ENCODE measurements around the gene LIPJ. TPM values are rescaled to one million over a fixed set of nuclear protein-coding genes. Genes with fewer than 3 reads are reported as not detected.

Gene LIPJ
- total RNA-seq, 1 donor: 0.09 TPM

DNA sequence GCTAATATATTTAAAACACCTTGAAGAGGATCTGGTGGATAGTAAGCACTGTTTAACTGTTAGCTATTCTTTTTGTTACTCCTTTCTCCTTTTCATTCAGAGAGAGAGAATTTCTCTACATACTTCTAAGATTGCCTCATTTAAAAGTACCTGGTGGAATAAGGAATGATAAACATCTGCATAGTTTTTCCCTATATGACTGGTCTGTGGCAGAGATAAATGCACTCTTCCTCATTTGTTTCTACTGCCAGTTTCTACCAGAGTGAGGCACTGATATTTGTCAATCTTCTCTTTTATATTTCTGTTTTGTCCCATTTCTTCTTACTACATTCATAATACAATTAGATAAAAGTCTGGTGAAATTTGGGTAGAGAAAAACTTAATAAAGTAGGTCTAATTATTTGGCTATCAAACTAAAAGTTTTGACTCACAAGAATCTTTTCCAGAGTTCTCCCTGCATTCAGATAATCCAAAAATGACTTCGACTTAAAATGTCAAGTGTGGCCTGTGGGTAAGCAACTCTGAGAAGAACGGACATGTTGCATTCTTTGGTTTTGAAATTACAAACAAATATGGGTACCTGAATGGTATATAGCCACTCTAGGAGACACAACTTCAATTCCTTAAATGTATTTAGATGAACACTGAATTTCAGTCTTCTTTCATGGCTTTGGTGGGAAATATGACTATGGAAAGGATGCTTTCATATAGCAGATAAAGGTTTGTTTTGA, 42.3 kb upstream of the LIPJ start:
- no peak overlapping the region for H3K4me3 ChIP-seq (ENCODE audit: low read depth, low read length)
- DNase-seq (ENCODE audit: low read depth): no peak
- TF ChIP-seq, protein P1, sequence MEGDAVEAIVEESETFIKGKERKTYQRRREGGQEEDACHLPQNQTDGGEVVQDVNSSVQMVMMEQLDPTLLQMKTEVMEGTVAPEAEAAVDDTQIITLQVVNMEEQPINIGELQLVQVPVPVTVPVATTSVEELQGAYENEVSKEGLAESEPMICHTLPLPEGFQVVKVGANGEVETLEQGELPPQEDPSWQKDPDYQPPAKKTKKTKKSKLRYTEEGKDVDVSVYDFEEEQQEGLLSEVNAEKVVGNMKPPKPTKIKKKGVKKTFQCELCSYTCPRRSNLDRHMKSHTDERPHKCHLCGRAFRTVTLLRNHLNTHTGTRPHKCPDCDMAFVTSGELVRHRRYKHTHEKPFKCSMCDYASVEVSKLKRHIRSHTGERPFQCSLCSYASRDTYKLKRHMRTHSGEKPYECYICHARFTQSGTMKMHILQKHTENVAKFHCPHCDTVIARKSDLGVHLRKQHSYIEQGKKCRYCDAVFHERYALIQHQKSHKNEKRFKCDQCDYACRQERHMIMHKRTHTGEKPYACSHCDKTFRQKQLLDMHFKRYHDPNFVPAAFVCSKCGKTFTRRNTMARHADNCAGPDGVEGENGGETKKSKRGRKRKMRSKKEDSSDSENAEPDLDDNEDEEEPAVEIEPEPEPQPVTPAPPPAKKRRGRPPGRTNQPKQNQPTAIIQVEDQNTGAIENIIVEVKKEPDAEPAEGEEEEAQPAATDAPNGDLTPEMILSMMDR (IDR thresholded peaks at IDR 0.05; ENCODE audit: insufficient read depth, low read length): no peak

DNA sequence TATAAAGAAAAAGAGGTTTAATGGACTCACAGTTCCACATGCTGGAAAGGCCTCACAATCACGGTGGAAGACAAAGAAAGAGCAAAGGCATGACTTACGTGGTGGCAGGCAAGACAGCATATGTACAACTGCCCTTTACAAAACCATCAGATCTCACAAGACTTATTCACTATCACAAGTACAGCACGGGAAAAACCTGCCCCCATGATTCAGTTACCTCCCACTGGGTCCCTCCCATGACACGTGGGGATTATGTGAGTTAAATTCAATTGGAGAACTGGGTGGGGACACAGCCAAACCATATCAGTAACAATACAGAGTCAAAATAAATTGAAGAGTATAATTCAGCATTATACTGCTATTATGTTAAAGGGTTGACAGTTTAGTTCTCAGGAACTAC, 41.2 kb upstream of the LIPJ start:
- no peak for DNase-seq (ENCODE audit: low read depth)
- H3K4me3 ChIP-seq (ENCODE audit: low read depth, low read length): no peak overlapping the region
- TF ChIP-seq, protein P1 (IDR thresholded peaks at IDR 0.05; ENCODE audit: insufficient read depth, low read length): no peak

DNA sequence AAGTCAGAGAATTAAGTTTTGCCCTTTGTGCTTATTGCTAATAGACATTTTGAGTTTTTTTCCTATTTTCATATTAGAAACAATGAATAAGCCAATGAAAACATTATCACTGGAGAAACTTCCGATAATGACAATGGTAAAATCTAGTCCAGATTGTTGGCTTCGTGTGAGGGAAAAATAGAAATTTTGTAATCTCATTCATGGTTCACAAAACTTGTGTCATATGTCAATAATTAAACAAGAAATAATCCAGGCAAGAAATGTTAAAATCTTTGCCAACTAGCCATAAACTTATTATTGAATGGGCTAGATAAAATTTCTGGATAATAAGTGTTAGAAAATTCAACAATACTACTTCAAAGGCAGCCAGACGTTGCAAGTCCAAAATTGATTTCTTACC, 40.1 kb upstream of the LIPJ start:
- H3K4me3 ChIP-seq (ENCODE audit: low read depth, low read length): no peak overlapping the region
- DNase-seq (ENCODE audit: low read depth): no peak
- TF ChIP-seq, protein P1 (IDR thresholded peaks at IDR 0.05; ENCODE audit: insufficient read depth, low read length): no peak

DNA sequence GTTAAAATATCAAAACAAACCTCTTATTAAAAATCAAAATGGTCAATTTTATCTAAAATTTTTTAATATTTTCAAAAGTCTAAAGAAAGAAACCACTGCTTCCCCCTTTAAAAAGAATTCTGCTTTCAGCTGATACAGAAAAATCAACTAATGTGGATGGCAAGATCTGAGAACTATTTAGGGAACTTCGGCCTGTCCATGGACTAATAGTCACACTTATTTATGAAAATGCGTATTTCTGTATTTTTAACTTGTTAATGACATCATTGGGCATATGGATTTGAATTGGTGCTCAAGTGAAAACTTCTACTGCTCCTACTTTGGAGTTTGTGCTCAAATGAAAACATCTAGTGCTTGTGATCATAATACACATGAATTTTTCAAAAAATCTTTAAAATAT, 35.3 kb upstream of the LIPJ start:
- no peak overlapping the region for H3K4me3 ChIP-seq (ENCODE audit: low read depth, low read length)
- TF ChIP-seq, protein P1 (IDR thresholded peaks at IDR 0.05; ENCODE audit: insufficient read depth, low read length): no peak
- no peak for DNase-seq (ENCODE audit: low read depth)

DNA sequence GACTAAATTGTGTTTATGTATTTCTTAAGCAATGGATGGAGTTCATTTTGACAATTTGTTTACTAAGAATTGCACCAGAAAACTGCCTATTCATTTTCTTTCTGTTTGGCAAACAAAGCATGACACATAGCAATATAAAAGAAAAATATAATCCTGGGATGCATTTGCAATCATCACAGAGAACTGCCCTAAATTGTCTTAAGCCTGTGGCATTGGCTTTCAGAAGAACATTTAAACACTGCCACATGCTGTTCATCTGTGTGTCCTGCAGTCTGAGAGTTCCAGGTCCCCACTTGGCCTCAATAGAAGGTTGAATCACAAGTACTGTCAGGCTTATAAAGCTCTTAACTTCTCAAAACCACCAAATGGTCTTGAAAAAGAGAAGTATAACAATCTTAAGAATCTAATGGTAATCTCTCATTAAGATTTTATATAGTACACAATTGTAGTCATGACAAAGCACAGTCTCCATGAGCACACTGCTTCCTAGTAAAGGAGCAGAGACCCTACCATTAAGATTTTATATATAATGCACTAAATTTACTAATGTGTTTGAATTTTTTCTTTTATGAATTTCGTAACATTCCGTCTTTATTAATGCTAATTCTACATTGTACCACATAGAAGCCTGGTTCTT, 33.3 kb upstream of the LIPJ start:
- H3K4me3 ChIP-seq (ENCODE audit: low read depth, low read length): no peak overlapping the region
- peak; percentile 89 for DNase-seq (ENCODE audit: low read depth)
- TF ChIP-seq, protein P1 (IDR thresholded peaks at IDR 0.05; ENCODE audit: insufficient read depth, low read length): peak; percentile 85

DNA sequence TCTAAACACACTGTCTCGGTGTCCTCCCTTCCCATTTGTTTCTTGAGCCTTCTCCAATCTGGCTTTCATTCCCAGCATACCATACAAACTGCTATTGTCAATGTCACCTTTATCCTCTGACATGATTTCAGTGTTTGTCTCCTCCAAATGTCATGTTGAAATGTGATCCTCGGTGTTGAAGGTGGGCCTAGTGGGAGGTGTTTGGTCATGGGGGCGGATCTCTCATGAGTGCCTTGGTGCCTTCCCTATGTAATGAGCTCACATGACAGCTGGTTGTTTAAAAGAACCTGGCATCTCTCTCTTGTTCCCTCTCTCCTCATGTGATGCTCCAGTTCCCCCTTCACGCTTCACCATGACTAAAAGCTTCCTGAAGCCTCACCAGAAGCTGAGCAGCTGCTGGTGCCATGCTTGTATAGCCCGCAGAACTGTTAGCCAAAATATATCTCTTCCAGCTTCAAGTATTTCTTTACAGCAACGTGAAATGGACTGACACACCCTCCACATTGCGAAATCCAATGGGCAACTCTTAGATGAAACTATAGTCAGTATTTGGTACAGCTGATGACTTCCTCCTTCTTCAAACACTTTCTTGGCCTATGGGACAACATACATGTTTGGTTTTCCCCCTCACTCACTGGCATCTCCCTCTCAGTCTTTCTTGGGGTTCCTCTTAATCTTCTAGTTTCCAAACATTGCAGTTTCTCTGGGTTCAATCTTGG, 31.2 kb upstream of the LIPJ start:
- no peak for DNase-seq (ENCODE audit: low read depth)
- TF ChIP-seq, protein P1 (IDR thresholded peaks at IDR 0.05; ENCODE audit: insufficient read depth, low read length): no peak
- H3K4me3 ChIP-seq (ENCODE audit: low read depth, low read length): no peak overlapping the region
